ENCODE data around the gene OR6Y1.

GRCh38 chr1:158496374-158496773 lies 57.8 kb downstream of the OR6Y1 start:
- TF ChIP-seq, protein P1, sequence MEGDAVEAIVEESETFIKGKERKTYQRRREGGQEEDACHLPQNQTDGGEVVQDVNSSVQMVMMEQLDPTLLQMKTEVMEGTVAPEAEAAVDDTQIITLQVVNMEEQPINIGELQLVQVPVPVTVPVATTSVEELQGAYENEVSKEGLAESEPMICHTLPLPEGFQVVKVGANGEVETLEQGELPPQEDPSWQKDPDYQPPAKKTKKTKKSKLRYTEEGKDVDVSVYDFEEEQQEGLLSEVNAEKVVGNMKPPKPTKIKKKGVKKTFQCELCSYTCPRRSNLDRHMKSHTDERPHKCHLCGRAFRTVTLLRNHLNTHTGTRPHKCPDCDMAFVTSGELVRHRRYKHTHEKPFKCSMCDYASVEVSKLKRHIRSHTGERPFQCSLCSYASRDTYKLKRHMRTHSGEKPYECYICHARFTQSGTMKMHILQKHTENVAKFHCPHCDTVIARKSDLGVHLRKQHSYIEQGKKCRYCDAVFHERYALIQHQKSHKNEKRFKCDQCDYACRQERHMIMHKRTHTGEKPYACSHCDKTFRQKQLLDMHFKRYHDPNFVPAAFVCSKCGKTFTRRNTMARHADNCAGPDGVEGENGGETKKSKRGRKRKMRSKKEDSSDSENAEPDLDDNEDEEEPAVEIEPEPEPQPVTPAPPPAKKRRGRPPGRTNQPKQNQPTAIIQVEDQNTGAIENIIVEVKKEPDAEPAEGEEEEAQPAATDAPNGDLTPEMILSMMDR (IDR thresholded peaks at IDR 0.05; ENCODE audit: low read depth, low read length) = peak; percentile 86
- TF ChIP-seq EZH2phosphoT487 (IDR thresholded peaks at IDR 0.05; ENCODE audit: low read depth) = no peak
